SK-N-SH (cell line): ENCODE data around the gene WHRN. TPM values are rescaled to one million over a fixed set of nuclear protein-coding genes. Genes with fewer than 3 reads are reported as not detected.

Experiments used
- CTCF ChIA-PET: fragments of 300-600, 350-600 bp; formaldehyde crosslinking; extraction: SDS; loops from one replicate; lab custom pipeline; 2021; lab: Yijun Ruan, JAX
- POLR2A ChIA-PET: fragments of 350-600 bp; sonication (Branson Sonifier 250); formaldehyde crosslinking; extraction: SDS; loops from one replicate; lab custom pipeline; 2020; ENCODE audit warnings: antibody characterized with exemption, inconsistent platforms; lab: Yijun Ruan, JAX
- DNase-seq: peaks from one replicate; pipeline ENCODE4 v3.0.0; 2012
- H2AFZ ChIP-seq: fragments of 200-600 bp; sonication (generic); 2 replicates; pipeline ENCODE4 v1.8.1; 2016; ENCODE audit warnings: antibody characterized with exemption, mild to moderate bottlenecking, low read depth
- H3F3A ChIP-seq: fragments of 200-600 bp; sonication (generic); replicated peaks from 2 replicates; pipeline ENCODE3; 2016; ENCODE audit warnings: antibody characterized with exemption, mild to moderate bottlenecking; ENCODE audit not compliant: insufficient read depth
- H3K27ac ChIP-seq, 2 experiments: fragments of 200-500 bp in 1 of 2; fragments of 200-600 bp in 1 of 2; sonication (Bioruptor generic) in 1 of 2; sonication (generic), shearing (Covaris generic) in 1 of 2; 2 replicates each; pipeline versions ENCODE4 v1.5.1 to v1.6.1; 2014 to 2016; ENCODE audit warnings: low read depth in 2 of 2, inconsistent platforms in 1 of 2, low read length in 1 of 2, mild to moderate bottlenecking in 1 of 2, mixed read lengths in 1 of 2
- H3K27me3 ChIP-seq: fragments of 200-600 bp; sonication (generic), shearing (Covaris generic); 2 replicates; pipeline ENCODE4 v1.6.1; 2016; ENCODE audit warnings: mixed run types; ENCODE audit not compliant: insufficient read depth
- H3K36me3 ChIP-seq, 2 experiments: fragments of 200-500 bp in 1 of 2; fragments of 200-600 bp in 1 of 2; sonication (Bioruptor generic) in 1 of 2; sonication (generic) in 1 of 2; replicated peaks in 1 of 2; 2 replicates each; pipeline versions ENCODE3 to v1.5.1; 2014 to 2016; ENCODE audit warnings: low read length in 1 of 2, mild to moderate bottlenecking in 1 of 2; ENCODE audit not compliant: insufficient read depth in 2 of 2, control insufficient read depth in 1 of 2
- H3K4me1 ChIP-seq, 2 experiments: fragments of 200-500 bp in 1 of 2; fragments of 200-600 bp in 1 of 2; sonication (Bioruptor generic) in 1 of 2; sonication (generic), shearing (Covaris generic) in 1 of 2; 2 replicates each; pipeline versions ENCODE4 v1.5.1 to v1.6.1; 2014 to 2016; ENCODE audit warnings: low read depth in 1 of 2, low read length in 1 of 2, mixed run types in 1 of 2; ENCODE audit not compliant: insufficient read depth in 2 of 2, control insufficient read depth in 1 of 2
- H3K4me2 ChIP-seq: fragments of 200-600 bp; sonication (generic), shearing (Covaris generic); 2 replicates; pipeline ENCODE4 v1.6.1; 2017; ENCODE audit warnings: mixed run types
- H3K4me3 ChIP-seq, 2 experiments: fragments of 200-500 bp in 1 of 2; fragments of 200-600 bp in 1 of 2; sonication (Bioruptor generic) in 1 of 2; sonication (generic), shearing (Covaris generic) in 1 of 2; 2 replicates each; pipeline versions ENCODE4 v1.5.1 to v1.8.1; 2014 to 2016; ENCODE audit warnings: low read depth in 2 of 2, inconsistent platforms in 1 of 2, low read length in 1 of 2, mild to moderate bottlenecking in 1 of 2, mixed read lengths in 1 of 2, moderate library complexity in 1 of 2
- H3K79me2 ChIP-seq: fragments of 200-600 bp; sonication (generic); 2 replicates; pipeline ENCODE4 v1.8.1; 2017; ENCODE audit warnings: mild to moderate bottlenecking; ENCODE audit not compliant: insufficient read depth
- H3K9ac ChIP-seq: fragments of 200-600 bp; sonication (generic); 2 replicates; pipeline ENCODE4 v1.6.1; 2017; ENCODE audit warnings: mixed run types
- H3K9me2 ChIP-seq: fragments of 200-600 bp; sonication (generic); 2 replicates; pipeline ENCODE4 v1.6.1; 2017; ENCODE audit warnings: mixed run types
- H3K9me3 ChIP-seq: fragments of 200-600 bp; sonication (generic); 2 replicates; pipeline ENCODE4 v1.6.1; 2017; ENCODE audit warnings: mixed run types, mild to moderate bottlenecking, moderate library complexity
- H4K20me1 ChIP-seq: fragments of 200-600 bp; sonication (generic); 2 replicates; pipeline ENCODE4 v1.6.1; 2017; ENCODE audit warnings: mild to moderate bottlenecking, mixed run types; ENCODE audit not compliant: insufficient read depth
- CHD2 ChIP-seq: fragments of 150-350 bp; IDR thresholded peaks from 2 replicates; pipeline ENCODE4 v1.6.1; 2018; ENCODE audit warnings: low read length; ENCODE audit not compliant: partially characterized antibody
- ELF1 ChIP-seq: IDR thresholded peaks from 2 replicates; pipeline ENCODE4 v1.4.0; 2012
- EZH2phosphoT487 ChIP-seq: fragments of 200-600 bp; sonication (generic); IDR thresholded peaks from 2 replicates; pipeline ENCODE4 v1.6.1; 2017; ENCODE audit warnings: low read depth, mixed run types, mild to moderate bottlenecking, antibody characterized with exemption, moderate library complexity, borderline replicate concordance
- FOSL2 ChIP-seq: IDR thresholded peaks from 2 replicates; pipeline ENCODE4 v1.4.0; 2012; ENCODE audit warnings: low read depth, mild to moderate bottlenecking, moderate library complexity, borderline replicate concordance
- JUND ChIP-seq: IDR thresholded peaks from 2 replicates; pipeline ENCODE4 v1.4.0; 2012
- MXI1 ChIP-seq: IDR thresholded peaks from 2 replicates; pipeline ENCODE4 v1.6.1; 2012; ENCODE audit warnings: mild to moderate bottlenecking, low read depth, low read length, improper control_type of control experiment
- NFIC ChIP-seq: IDR thresholded peaks from 2 replicates; pipeline ENCODE4 v1.4.0; 2012; ENCODE audit warnings: borderline replicate concordance
- TAF1 ChIP-seq: IDR thresholded peaks from 2 replicates; pipeline ENCODE4 v1.6.1; 2012; ENCODE audit warnings: low read depth, mild to moderate bottlenecking, low read length, moderate library complexity, borderline replicate concordance
- TCF12 ChIP-seq: IDR thresholded peaks from 2 replicates; pipeline ENCODE4 v1.4.0; 2012
- YY1 ChIP-seq: IDR thresholded peaks from 2 replicates; pipeline ENCODE4 v1.4.0; 2012; ENCODE audit warnings: low read depth, mild to moderate bottlenecking
- WGBS: methylation state at CpG from one replicate; pipeline ENCODE4 v1.1.6; 2017; ENCODE audit warnings: low lambda C conversion rate; 5-methylcytosine and 5-hydroxymethylcytosine counted together
- polyA plus RNA-seq, 3 experiments: library from polyadenylated mRNA; depleted of rRNA; stranded (reverse); fragments of >200 nt; gene quantifications; 2 replicates each; pipeline ENCODE4 v1.2.3, GENCODE V29; 2012
- TF ChIP-seq, protein P1 (sequence below): IDR thresholded peaks from 2 replicates; pipeline ENCODE4 v1.6.1; 2012; ENCODE audit warnings: mild to moderate bottlenecking, low read depth, low read length, moderate library complexity
- TF ChIP-seq, protein P2 (sequence below): fragments of 200-600 bp; sonication (generic); IDR thresholded peaks from 2 replicates; pipeline ENCODE4 v1.6.1; 2017; ENCODE audit warnings: antibody characterized with exemption, mild to moderate bottlenecking, moderate library complexity
- TF ChIP-seq, protein P3 (sequence below): IDR thresholded peaks from 2 replicates; pipeline ENCODE4; 2012
- TF ChIP-seq, protein P4 (sequence below): IDR thresholded peaks from 2 replicates; pipeline ENCODE4 v1.4.0; 2012; ENCODE audit warnings: low read depth
- TF ChIP-seq, protein P5 (sequence below): fragments of 150-350 bp; IDR thresholded peaks from 2 replicates; pipeline ENCODE4 v1.6.1; 2017; ENCODE audit warnings: antibody characterized with exemption, low read length, low read depth, borderline replicate concordance

The WHRN gene
- polyA plus RNA-seq, 1 of the 3 experiments (the other 2 are of a cell fraction): 4.6 TPM

DNA sequence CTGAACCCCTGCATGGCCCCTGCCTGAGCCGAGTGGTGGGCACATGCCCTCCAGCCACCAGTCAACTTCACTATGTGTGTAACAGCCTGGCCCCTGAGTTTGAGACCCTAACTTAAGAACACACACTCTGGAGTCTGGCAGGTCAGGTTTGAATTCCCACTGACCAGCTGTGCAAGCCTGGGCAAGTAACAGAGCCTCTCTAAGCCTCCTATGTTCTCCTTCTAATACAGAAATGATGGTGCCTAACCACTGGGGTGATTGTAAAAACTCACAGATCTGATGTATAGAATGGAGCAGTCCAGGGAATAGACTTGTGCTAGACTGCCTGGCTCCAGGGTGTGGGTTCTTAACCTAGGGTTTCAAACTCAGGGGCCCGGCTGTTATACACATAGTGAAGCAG lies 100.7 kb downstream of the WHRN start:
- no peaks in the 10 kb centered on the region for H4K20me1 ChIP-seq
- H2AFZ ChIP-seq: no peak overlapping the region
- TF ChIP-seq ELF1: no peak
- TF ChIP-seq EZH2phosphoT487: no peak
- no peak for TF ChIP-seq TCF12
- TF ChIP-seq, protein P1, sequence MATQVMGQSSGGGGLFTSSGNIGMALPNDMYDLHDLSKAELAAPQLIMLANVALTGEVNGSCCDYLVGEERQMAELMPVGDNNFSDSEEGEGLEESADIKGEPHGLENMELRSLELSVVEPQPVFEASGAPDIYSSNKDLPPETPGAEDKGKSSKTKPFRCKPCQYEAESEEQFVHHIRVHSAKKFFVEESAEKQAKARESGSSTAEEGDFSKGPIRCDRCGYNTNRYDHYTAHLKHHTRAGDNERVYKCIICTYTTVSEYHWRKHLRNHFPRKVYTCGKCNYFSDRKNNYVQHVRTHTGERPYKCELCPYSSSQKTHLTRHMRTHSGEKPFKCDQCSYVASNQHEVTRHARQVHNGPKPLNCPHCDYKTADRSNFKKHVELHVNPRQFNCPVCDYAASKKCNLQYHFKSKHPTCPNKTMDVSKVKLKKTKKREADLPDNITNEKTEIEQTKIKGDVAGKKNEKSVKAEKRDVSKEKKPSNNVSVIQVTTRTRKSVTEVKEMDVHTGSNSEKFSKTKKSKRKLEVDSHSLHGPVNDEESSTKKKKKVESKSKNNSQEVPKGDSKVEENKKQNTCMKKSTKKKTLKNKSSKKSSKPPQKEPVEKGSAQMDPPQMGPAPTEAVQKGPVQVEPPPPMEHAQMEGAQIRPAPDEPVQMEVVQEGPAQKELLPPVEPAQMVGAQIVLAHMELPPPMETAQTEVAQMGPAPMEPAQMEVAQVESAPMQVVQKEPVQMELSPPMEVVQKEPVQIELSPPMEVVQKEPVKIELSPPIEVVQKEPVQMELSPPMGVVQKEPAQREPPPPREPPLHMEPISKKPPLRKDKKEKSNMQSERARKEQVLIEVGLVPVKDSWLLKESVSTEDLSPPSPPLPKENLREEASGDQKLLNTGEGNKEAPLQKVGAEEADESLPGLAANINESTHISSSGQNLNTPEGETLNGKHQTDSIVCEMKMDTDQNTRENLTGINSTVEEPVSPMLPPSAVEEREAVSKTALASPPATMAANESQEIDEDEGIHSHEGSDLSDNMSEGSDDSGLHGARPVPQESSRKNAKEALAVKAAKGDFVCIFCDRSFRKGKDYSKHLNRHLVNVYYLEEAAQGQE: no peak
- TF ChIP-seq TAF1: no peak
- no peak for TF ChIP-seq JUND
- no peak for TF ChIP-seq NFIC
- TF ChIP-seq FOSL2: no peak
- TF ChIP-seq CHD2: no peak
- no peak for TF ChIP-seq YY1
- no peaks in the 10 kb centered on the region for H3K9me2 ChIP-seq
- H3K9me3 ChIP-seq: no peaks in the 10 kb centered on the region
- DNase-seq: no peak
- H3K36me3 ChIP-seq: no peaks in the 10 kb centered on the region
- ChIA-PET CTCF (interaction anchor here (1.2 to 5.4 kb wide), 12 partner anchors 12 to 610 kb away, joined by 3 to 74 read pairs (median 9); no protein-coding TSS in a partner anchor), POLR2A (no interaction called here)
- no peak overlapping the region for H3K4me3 ChIP-seq
- no peak overlapping the region for H3K9ac ChIP-seq
- no peaks in the 10 kb centered on the region for H3K79me2 ChIP-seq
- 88% methylated on average over 2 of the region's 2 CpGs for WGBS
- H3K4me1 ChIP-seq: no peaks in the 10 kb centered on the region
- H3K27ac ChIP-seq: no peak overlapping the region
- H3F3A ChIP-seq: no peaks in the 10 kb centered on the region
- H3K4me2 ChIP-seq: no peak overlapping the region
- no peaks in the 10 kb centered on the region for H3K27me3 ChIP-seq

DNA sequence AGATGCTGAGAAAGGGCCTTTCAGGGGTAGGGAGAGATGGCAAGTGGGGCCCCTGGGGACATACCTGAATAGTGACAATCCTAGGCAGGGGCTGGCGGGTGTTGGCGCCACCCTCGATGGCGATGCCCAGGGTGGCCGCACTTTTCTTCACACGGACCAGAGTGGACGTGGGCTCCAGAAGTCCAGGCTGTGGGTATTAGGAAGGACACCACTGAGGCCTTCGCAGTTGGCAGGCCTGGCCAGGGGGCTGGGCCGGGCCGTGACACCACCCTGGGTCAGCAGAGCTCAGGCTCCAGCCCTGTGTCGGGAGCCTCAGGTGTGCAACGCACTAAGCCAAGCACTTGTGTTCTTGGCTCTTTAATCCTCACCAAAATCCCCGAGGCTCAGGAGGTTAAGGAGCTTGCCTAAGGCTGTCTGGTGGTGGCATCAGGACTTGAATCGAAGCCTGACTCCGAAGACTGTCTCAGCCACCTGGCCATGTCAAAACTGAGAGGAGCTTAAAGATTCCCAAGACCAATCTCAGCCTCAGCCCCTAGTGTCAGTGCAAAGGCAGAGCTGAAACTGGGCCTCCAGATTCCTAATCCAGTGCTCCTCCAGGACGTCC lies 102.0 kb downstream of the WHRN start:
- H3K4me2 ChIP-seq: no peak overlapping the region
- H3F3A ChIP-seq: no peaks in the 10 kb centered on the region
- no peaks in the 10 kb centered on the region for H3K9me3 ChIP-seq
- H3K79me2 ChIP-seq: no peaks in the 10 kb centered on the region
- no peak overlapping the region for H3K9ac ChIP-seq
- no peak overlapping the region for H3K4me3 ChIP-seq
- 91% methylated on average over 10 of the region's 16 CpGs for WGBS
- H3K36me3 ChIP-seq: no peaks in the 10 kb centered on the region
- TF ChIP-seq, protein P2, sequence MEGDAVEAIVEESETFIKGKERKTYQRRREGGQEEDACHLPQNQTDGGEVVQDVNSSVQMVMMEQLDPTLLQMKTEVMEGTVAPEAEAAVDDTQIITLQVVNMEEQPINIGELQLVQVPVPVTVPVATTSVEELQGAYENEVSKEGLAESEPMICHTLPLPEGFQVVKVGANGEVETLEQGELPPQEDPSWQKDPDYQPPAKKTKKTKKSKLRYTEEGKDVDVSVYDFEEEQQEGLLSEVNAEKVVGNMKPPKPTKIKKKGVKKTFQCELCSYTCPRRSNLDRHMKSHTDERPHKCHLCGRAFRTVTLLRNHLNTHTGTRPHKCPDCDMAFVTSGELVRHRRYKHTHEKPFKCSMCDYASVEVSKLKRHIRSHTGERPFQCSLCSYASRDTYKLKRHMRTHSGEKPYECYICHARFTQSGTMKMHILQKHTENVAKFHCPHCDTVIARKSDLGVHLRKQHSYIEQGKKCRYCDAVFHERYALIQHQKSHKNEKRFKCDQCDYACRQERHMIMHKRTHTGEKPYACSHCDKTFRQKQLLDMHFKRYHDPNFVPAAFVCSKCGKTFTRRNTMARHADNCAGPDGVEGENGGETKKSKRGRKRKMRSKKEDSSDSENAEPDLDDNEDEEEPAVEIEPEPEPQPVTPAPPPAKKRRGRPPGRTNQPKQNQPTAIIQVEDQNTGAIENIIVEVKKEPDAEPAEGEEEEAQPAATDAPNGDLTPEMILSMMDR: no peak
- TF ChIP-seq, protein P3, sequence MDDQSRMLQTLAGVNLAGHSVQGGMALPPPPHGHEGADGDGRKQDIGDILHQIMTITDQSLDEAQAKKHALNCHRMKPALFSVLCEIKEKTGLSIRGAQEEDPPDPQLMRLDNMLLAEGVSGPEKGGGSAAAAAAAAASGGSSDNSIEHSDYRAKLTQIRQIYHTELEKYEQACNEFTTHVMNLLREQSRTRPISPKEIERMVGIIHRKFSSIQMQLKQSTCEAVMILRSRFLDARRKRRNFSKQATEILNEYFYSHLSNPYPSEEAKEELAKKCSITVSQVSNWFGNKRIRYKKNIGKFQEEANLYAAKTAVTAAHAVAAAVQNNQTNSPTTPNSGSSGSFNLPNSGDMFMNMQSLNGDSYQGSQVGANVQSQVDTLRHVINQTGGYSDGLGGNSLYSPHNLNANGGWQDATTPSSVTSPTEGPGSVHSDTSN: no peak
- TF ChIP-seq, protein P4, sequence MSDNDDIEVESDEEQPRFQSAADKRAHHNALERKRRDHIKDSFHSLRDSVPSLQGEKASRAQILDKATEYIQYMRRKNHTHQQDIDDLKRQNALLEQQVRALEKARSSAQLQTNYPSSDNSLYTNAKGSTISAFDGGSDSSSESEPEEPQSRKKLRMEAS: no peak
- TF ChIP-seq MXI1 (no peak), JUND (no peak), TCF12 (no peak)
- TF ChIP-seq, protein P5, sequence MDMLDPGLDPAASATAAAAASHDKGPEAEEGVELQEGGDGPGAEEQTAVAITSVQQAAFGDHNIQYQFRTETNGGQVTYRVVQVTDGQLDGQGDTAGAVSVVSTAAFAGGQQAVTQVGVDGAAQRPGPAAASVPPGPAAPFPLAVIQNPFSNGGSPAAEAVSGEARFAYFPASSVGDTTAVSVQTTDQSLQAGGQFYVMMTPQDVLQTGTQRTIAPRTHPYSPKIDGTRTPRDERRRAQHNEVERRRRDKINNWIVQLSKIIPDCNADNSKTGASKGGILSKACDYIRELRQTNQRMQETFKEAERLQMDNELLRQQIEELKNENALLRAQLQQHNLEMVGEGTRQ: no peak
- CTCF ChIA-PET: interaction anchor here (1.1 to 5.4 kb wide), 7 partner anchors 13 to 611 kb away, joined by 4 to 74 read pairs (median 4); partner anchors contain the start of gene AKNA
- H3K4me1 ChIP-seq: no peaks in the 10 kb centered on the region
- no peak overlapping the region for H3K27ac ChIP-seq
- H3K27me3 ChIP-seq: no peaks in the 10 kb centered on the region
- no peak overlapping the region for H2AFZ ChIP-seq
- H4K20me1 ChIP-seq: no peaks in the 10 kb centered on the region
- POLR2A ChIA-PET: no interaction called here
- no peaks in the 10 kb centered on the region for H3K9me2 ChIP-seq
- no peak for DNase-seq
